Left forelimb (tissue), 1 donor: ENCODE data around the gene TSPAN11.

Experiments used
- DNase-seq: peaks from one replicate; pipeline ENCODE4 v3.0.0-alpha.2; 2018; ENCODE audit warnings: low spot score

TSPAN11 gene

DNA sequence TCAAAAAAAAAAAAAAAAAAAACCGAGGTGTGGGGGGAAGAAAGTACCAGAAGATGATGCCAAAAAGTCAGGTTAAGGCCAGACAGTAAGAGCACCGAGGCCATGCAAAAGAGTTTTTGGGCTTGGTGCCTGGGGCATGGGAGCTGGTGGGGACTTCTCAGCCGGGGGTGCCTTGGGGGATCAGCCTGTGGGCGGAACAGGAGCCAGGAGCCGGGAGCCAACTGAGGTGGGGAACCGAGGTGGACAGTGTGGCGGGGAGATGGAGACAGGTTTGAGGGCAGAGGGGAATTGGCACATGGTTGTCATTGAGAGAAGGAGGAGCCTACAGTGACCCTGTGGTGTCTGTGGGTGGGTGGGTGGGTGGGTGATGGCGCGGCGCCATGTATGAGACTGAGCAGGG is 33.2 kb downstream of the TSPAN11 start:
- no peak for DNase-seq

DNA sequence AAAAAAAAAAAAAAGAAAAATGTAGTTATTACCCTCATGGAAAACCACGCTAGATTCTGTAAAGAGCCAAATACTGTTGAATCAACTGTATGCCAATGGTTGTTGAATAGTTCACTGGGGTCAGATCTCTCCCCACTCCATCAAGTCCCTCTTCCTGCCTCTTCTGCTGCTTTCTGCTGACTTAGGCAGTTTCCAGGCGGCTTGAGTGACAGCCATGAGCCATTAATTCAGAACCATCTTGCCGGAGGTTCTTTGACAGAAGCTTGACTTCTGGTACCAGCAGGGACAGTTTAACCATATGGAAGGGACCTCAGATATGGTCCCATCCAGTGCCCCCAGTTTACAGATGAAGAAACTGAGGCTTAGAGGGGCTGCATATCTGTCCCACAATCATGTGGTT is 34.5 kb downstream of the TSPAN11 start:
- DNase-seq: no peak

DNA sequence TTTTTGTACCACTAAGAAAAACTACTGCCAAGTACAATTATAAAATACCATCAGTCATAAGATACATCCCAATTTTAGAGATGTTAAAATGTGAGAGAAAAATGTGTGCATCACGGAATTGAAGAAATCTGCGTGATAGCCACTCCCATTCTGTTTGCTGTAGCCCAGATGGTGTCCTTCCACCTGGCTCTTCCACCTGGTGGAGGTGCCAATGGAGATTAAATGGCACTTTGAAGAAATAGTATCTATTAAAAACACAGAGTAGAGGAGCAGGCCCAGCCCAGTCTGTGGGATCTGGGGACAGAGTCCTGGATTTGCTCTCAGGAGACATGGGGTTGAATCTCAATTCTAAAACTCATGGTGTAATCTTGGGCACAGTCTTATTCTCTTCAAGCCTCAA is 35.5 kb downstream of the TSPAN11 start:
- no peak for DNase-seq

DNA sequence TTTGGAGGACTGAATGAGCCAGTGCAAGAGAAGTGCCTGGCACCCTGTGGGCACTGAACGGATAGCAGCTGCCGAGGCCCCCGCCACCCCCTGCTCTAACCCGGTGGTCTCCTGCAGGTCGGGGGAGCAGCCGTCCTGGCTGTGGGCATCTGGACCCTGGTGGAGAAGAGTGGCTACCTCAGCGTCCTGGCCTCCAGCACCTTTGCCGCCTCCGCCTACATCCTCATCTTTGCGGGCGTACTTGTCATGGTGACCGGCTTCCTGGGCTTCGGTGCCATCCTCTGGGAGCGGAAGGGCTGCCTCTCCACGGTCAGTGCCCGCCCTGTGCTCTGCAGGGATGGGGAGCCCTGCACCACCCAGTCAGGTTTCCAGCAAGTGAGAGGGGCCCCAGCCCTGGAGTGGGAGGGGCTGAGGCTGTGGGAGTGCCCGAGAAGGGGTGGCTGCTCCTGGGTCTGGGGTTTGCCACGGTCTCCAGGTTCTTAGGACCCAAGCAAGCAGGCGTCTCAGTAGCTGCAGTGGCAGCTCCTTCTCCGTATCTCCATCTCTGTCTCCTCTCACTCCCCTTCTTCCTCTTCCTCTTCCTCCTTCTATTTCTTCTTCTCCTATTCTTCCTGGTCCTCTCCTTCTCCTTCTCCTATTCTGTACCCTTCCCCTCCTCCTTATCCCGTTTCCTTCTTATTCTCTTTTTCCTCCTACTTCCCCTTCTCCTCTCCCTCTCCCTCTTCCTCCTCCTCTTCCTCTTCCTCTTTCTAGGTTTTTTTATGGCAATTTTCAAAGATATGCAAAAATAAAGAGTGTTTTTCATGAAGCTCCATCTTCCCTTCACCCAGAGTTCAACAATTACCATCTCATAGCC is 37.4 kb downstream of the TSPAN11 start:
- no peak for DNase-seq

DNA sequence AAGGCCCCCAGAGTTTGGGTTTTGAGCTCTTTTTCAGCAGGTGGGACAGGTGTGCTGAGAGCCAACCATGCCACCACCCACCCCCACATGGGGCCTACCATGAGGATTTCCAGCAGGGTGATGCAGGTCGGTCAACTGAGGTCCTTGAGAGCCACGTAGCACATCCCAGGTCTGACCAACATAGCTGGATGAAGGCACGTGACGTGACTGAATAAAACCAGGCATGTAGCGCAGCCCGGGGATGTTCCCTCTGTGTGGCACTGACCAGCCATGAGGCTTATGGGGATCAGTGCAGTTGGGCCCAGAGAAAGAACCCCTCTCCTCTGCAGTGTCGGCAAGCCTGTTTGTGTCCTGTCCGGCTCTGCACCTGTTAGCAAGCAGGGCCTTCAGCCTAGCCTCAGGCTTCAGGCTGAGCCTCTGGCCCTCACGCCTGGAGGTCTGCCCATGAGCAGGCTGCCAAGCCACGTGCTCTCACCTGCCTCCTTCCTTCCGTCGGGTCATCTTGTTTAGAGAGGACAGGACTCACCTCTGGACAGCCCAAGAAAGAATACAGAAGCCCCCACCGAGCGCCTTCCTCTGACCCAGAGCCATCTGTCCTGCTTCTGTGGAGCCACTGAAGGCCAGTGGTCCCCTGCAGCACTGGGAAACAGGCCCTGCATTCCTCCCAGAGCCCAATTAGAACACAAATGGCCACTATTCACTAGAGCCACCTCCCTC is 38.5 kb downstream of the TSPAN11 start:
- no peak for DNase-seq

DNA sequence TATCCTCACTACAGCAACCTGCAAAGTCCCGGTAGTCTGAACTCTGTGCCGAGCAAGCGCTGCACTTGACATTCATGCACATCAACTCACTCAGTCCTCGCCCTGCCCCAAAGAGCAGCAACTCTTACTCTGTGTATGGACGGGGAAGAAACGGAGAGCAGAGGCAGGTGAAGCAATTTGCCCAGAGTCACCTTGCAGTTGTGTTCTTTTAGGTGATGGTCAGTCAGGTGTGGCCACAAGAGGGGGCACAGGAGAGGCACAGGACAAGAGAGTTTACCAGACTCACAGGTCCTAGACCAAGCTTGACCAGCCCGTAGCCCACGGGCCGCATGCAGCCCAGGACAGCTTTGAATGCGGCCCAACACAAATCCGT is 39.1 kb downstream of the TSPAN11 start:
- no peak for DNase-seq

DNA sequence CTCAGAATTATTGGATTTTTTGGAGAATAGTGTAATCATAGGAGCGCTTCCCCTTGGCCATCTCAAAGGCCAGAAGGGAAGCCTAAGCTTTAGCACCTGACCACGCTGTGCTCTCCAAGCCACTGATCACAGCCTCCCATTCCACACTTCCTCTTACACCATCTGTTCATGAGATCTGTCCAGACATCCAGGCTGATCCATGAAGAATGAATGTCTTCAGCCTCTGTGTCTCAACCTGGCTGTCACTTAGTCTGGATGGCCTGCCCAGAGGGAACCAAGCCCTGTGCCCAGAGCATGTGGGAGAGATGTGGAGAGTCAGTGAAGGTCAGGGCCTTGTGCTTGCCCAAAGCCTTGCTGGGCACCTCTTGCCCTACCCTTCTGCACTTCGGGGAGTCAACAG is 40.5 kb downstream of the TSPAN11 start:
- DNase-seq: no peak

DNA sequence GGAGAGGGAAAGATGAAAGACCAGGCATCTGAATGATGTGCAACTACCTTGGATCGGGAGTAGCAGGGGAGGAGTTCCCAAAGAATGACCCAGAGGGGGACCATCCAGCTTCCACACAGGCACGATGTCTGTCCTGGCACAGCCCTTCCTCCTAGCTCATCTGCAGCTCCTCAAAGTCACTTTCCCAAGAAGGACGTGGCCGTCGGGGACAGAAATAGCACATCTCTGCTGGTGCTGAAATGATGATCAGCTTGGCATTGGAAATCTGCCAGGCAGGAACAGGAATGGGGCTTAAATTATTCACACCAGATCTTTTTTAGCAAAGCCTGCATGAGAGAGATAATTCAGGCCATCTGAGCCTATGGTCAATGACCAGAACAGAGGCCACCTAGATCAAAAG is 41.7 kb downstream of the TSPAN11 start:
- DNase-seq: no peak

DNA sequence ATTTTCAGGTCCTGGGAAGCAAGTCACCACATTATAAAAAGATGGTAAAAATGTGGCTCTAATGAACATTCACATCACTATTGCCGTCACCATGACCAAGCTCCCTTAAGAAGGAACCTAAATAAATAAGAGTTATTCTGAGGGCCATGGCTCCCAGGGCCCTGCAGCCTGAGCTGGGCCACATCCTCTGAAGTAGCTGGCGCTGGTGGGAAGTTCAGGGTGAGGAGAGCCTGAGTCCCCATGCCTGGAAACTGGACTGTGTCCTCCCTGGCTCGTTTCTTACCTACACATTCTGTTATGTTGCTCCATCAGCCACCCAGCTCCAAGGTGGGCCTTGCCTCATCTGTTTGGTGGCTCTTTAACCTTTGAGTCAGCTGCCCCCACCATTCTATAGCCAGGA is 42.5 kb downstream of the TSPAN11 start:
- no peak for DNase-seq

DNA sequence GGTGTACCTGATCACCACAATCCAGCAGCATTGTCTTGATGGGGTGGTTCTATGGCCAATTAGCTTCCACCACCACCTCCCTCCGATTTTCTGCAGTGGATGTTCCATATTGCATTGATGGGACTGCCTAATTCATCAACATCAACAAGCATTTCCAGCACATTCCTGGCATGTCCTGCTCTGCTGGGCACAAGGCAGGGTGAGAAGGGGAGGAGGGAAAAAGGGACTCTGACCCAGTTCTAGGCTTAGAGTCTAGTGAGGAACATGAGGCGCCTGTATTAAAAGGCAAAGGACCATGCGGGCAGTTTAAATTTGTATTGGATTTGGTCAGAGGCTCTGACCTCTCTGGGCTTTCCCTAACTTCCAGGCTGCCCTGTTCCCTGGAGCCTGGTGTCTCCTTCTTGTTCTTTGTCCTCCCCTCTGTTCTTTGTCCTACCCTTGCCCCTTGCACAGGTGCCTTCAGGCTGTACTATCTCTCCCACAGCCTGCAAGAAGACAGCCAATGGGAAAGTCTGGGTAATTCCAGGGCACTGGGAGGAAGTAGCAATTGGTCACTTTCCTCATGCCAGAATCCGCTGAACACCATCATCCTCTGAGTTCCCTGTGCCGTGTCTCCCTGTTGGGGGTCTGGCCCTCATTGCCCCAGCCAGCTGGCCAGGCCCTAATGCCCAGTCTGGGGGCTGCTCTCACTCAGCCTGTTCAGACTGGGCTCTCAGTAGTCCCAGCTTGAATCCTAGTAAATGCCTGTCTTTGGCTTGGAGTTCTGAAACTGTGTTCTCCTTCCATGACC is 43.3 kb downstream of the TSPAN11 start:
- DNase-seq: no peak

DNA sequence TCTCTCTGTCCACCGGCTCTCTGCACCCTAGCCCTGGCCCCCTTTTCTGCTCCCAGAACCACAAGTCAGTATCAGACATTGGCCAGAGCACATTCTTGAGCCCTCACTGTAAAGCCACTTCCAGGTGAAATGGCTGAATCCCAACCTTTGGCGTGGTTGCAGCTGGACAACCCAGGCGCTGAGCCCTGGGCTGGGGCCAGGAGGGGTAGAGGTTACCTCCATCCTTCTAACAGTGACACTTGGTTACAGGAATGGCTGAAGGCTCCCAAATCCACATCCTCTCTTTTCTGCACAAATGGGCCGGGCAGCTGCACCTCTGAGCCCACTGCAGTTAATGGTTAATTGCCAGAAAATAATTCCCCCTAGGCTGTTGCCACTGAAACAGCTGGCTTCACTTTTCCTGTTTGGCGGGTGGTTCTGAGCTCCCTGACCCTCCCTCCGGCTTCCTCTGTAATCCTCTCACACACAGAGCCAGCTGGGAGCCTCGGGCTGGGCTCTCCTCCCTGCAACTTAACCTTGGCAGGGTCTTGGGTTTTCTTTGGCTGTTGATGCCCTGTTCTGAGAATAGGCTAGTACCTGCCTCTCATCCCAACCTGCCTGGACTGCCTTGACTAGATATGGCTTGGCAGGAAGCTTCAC is 44.1 kb downstream of the TSPAN11 start:
- no peak for DNase-seq

DNA sequence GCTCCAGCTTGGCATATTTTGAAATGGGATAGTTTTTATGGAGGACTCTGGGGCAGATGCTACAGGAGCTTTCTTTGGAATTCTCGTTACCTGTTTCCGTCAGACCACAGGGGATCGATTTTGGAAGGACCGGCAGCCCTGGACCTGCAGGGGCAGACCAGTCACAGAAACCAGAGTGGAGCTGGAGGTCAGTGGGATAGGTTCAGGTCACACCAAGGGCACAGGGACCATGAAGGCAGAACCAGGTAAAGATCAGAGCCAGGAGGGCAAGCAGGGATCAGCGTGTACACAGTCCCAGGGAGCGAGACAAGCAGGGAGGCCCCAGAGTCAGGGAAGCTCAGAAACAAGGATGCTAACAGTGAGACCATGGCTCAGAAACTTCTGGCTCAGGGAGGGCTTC is 45.5 kb downstream of the TSPAN11 start:
- no peak for DNase-seq

DNA sequence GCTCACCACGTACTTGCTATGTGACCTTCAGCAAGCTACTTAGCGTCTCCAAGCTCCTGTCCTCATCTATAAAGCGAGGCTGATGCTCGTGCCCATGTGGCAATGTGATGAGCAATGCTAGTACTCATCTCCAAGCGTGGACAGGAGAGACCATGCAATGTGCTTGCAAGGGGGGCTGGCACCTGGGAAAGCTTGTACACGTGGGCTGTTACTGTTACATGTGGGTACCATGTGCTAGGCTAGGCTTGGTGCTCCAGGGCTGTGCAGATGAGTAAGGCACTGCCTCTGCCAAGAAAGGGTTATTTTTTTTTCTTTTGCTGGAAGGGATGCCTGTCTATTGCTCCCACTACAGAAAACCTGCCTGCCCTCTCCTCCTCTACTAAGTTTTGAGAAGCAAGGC is 46.6 kb downstream of the TSPAN11 start:
- no peak for DNase-seq

DNA sequence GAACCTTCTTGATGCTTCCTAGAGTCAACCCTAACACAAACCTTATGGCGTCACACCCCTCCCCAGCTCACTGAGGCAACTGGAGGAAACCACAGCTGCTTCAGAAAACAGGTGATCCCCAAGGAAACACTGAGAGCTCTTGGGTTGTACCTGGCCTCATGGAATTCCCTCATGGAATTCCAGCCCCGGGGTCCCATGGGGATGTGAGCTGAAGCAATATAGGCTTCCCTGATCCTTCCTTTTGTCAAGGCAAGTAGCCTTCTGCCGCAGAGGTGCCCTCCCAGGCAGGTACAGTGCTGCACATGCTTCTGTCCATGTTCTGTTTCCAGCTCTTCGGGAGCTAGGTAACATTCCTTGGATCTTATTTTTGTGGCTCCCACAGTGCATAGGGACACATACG is 47.3 kb downstream of the TSPAN11 start:
- DNase-seq: no peak

DNA sequence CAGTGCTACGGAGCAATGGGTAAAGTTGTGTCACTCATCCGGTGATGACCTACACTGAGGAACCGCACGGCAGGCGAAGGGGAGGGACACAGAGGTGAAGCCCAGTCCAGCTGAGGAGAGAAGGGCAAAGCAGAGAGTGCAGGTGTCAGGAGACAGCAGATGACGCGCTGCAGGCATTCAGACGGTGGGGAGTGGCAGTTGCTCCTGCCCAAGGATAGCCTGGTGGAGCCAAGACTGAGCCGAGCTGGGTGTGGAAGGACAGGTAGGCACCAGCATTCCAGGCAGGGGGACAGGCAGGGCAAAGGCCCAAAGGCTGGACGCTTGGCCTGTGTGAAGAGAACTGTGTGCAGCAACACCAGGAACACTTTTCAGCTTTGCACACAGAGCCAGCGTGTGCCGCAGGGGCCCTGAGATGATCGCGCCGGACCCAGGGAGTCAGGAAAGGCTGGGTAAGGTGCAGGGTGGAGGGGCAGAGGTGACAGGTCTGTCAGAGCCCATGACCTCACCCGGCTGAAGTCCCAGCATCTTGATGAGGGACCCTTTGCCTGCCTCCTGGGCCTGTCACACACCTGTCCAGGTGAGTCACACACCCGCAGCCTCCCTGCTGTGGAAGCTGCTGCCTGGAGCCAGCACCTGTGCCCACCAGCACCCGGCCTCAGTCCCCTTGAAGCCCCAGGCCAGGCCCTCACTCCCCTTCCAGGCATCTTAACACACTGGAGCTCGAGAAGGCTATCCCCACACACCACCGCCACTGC is 48.4 kb downstream of the TSPAN11 start:
- no peak for DNase-seq

DNA sequence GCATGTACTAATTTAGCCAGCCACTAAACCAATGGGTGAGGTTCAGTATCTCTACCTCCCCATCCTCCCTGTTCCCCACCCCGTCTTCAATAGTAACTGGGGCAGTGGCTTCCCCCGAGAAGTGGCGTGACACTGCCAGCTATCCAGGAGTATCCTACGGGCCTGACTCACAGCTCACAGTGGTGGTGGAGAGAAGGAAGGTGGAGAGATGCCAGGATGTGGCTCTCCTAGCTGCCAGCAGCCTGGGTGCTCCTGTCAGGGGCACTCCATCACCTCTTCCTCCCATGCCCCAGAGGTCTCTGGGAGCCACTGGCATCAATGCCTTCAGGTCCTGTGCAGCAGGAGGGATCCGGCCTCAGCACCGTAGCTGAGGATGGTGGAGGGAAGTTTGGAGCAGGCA is 49.0 kb downstream of the TSPAN11 start:
- DNase-seq: no peak

DNA sequence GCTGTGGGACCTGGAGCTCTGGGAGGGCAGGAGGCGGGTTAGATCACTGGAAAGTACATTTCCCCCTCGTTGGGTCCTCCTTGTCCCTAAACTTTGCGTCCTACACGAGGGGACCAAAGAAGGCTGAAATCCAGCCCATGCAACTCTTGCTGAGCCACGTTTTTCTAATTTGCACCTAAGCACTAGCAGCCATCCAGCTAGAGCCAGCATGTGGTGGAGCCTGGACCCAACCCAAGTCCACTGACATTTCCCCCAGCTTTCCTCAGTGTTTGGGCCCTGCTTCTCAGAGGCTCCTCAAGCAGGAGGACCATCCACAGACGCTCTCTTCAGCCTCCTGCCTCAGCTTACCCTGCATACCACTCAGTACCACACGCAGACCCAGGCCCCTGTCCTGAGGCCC is 49.7 kb downstream of the TSPAN11 start:
- no peak for DNase-seq

DNA sequence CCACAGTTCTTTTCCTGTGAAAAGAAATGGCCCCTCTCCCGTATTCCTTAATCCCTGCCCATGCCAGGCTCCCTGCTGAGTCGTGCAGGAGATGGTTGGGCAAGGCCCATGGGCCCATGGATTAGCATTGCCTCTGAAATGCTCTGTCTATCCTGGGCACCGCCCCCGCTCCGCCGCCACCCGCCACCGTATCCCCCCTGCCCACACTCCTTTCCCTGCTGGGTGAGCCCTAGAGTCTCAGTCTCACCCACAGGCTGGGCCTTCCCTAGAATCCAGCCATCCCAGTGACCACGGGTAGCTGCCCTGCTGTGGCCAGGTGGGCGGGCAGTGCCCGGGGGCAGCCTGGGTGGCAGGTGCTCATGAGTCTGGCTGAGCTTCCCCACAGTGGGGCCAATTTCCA is 50.6 kb downstream of the TSPAN11 start:
- no peak for DNase-seq

DNA sequence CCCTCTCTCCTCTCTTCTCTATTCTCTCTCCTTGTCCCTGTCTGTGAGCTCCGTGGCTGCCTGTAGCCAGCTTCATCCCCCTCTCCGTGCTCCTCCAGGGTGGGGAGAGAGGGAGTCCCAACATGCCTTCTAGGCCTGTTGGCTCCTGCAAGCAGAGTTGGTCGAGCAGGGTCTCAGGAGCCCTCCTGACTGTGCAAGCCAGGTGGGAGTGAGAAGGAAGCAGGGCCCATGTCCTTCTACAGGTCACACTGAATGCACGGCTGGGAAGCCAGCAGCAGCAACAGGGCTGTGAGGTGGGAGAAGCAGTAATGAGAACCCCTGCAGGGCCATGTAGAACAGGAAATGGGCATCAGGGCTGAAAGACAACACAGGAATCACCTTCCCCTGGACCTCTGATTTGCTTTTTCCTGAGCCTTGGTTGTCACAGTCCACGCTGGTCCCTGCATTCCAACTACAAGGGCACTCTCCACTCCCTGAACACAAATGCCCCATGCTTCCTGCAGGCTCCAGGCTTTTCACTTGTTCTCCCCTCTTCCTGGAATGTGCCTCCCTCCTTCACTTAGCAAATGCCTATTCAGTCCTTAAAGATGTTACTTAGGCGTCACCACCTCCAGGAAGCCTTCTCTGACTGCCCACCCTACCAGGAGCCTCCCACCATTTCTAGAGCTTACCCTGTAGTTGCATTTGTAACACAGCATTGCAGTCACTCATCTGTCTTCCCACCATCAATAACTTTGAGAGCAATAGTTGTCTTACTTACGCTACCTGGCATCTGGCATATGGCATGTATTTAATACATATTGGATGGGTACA is 51.2 kb downstream of the TSPAN11 start:
- DNase-seq: no peak

DNA sequence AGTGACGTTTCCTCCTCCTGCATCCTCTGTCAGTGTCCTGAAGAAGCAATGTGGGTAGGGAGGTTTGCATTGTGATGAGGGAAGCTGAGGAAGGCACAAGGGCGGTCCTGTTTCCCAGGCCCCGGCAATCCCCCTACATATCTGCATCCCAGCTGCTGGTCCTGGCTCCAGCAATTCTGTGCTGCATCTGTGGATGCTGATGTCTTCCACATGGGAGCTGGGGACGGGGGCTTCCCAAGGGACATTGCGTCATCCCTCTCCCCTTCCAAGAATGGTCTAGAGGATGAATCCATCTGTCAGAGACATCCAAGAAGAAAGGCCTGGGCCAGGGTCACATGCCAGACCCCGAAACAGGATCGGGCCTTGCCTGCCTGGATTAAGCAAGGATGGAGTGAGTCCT is 52.1 kb downstream of the TSPAN11 start:
- peak; percentile 87 for DNase-seq
